K562 (cell line): ENCODE data around the gene GAB2. TPM values are rescaled to one million over a fixed set of nuclear protein-coding genes. Genes with fewer than 3 reads are reported as not detected.

Experiments used
- CHD2 ChIP-seq: IDR thresholded peaks from 2 replicates; pipeline ENCODE4 v1.6.1; 2011; ENCODE audit warnings: low read depth, low read length
- CREM ChIP-seq: IDR thresholded peaks from 2 replicates; pipeline ENCODE4 v1.6.1; 2014; ENCODE audit warnings: antibody characterized with exemption, low read depth
- DMBX1 ChIP-seq: fragments of 250-450 bp; sonication (Bioruptor Pico); IDR thresholded peaks from 2 replicates; pipeline ENCODE4 v1.8.0; 2022; ENCODE audit warnings: inconsistent platforms, mild to moderate bottlenecking, moderate library complexity, borderline replicate concordance
- ELF4 ChIP-seq: fragments of 450-650 bp; formaldehyde crosslinking; IDR thresholded peaks from 2 replicates; pipeline ENCODE4 v1.4.0; 2022; ENCODE audit warnings: missing genetic modification characterization
- KLF13 ChIP-seq: fragments of 450-650 bp; IDR thresholded peaks from 2 replicates; pipeline ENCODE4 v1.6.1; 2016; ENCODE audit warnings: missing genetic modification characterization, low read depth, mild to moderate bottlenecking, missing compliant biosample characterization, moderate library complexity, borderline replicate concordance
- MNT ChIP-seq, 2 experiments: fragments of 450-650 bp; conservative IDR thresholded peaks; 2 replicates each; pipeline ENCODE4 v1.6.1; 2017; ENCODE audit warnings: mild to moderate bottlenecking in 2 of 2, moderate library complexity in 2 of 2
- NR4A1 ChIP-seq, 2 experiments: fragments of 250-450 bp in 1 of 2; fragments of 450-650 bp in 1 of 2; sonication (Bioruptor Pico) in 1 of 2; IDR thresholded peaks; 2 replicates each; pipeline versions ENCODE4 v1.4.0 to v1.6.1; 2016 to 2020; ENCODE audit warnings: mild to moderate bottlenecking in 2 of 2, missing compliant biosample characterization in 1 of 2, missing genetic modification characterization in 1 of 2, moderate library complexity in 1 of 2
- PML ChIP-seq: IDR thresholded peaks from 2 replicates; pipeline ENCODE4 v1.6.1; 2012; ENCODE audit warnings: low read length, inconsistent platforms
- POLR2H ChIP-seq: IDR thresholded peaks from 2 replicates; pipeline ENCODE4 v1.6.1; 2016; ENCODE audit warnings: missing genetic modification characterization, low read depth, mild to moderate bottlenecking, control low read depth, missing compliant biosample characterization, moderate library complexity
- RAD21 ChIP-seq, 2 experiments: fragments of 250-450 bp in 1 of 2; fragments of 450-650 bp in 1 of 2; sonication (Bioruptor Pico) in 1 of 2; formaldehyde crosslinking in 1 of 2; IDR thresholded peaks in 1 of 2; conservative IDR thresholded peaks in 1 of 2; 2 replicates each; pipeline versions ENCODE4 v1.4.0 to v1.8.0; 2020 to 2022; ENCODE audit warnings: mild to moderate bottlenecking in 2 of 2, moderate library complexity in 1 of 2
- SFPQ ChIP-seq: fragments of 200-400 bp; formaldehyde crosslinking; IDR thresholded peaks from 2 replicates; pipeline ENCODE4 v1.6.1; 2017; ENCODE audit warnings: mild to moderate bottlenecking, low read depth, low read length, moderate library complexity
- TRIM28 ChIP-seq: fragments of 450-650 bp; IDR thresholded peaks from 2 replicates; pipeline ENCODE4 v1.6.1; 2017
- XRCC4 ChIP-seq: IDR thresholded peaks from one replicate; pipeline ENCODE4 v1.6.1; 2011; ENCODE audit not compliant: insufficient read depth, insufficient read length; ENCODE audit errors: extremely low read depth
- ZFPM2 ChIP-seq: fragments of 250-450 bp; sonication (Bioruptor Pico); IDR thresholded peaks from 2 replicates; pipeline ENCODE4 v1.5.1; 2022; ENCODE audit warnings: mild to moderate bottlenecking
- ZKSCAN1 ChIP-seq: fragments of 150-350 bp; IDR thresholded peaks from 2 replicates; pipeline ENCODE4 v1.6.1; 2016; ENCODE audit warnings: low read depth, low read length
- ZNF197 ChIP-seq: fragments of 200-800 bp; sonication (Bioruptor generic); IDR thresholded peaks from 2 replicates; pipeline ENCODE4 v1.6.1; 2016; ENCODE audit warnings: low read depth, missing genetic modification characterization, missing compliant biosample characterization
- ZNF583 ChIP-seq: fragments of 250-450 bp; sonication (Bioruptor Pico); IDR thresholded peaks from 2 replicates; pipeline ENCODE4 v1.4.0; 2020
- polyA plus RNA-seq, 8 experiments: library from polyadenylated mRNA; depleted of rRNA in 4 of 8; stranded (reverse) in 5 of 8; unstranded in 3 of 8; fragments of >200 nt; fragmentation: Nextera tagmentation in 2 of 8; fragmentation: Illumina TruSeq in 1 of 8; extraction: Ambion mirVana in 2 of 8; extraction: Trizol in 1 of 8; gene quantifications; 2 replicates each; pipeline versions ENCODE4 v1.2.1 to v1.2.3, GENCODE V29; 2011 to 2014; ENCODE audit warnings: inconsistent platforms in 1 of 8, missing spikeins in 1 of 8
- total RNA-seq, 7 experiments: library from RNA; depleted of rRNA in 6 of 7; stranded (reverse); fragments of >200 nt in 6 of 7; fragmentation: Illumina TruSeq in 2 of 7; extraction: Trizol in 2 of 7; gene quantifications; 2 replicates each; pipeline versions ENCODE4 v1.2.1 to v1.2.3, GENCODE V29; 2011 to 2021; ENCODE audit warnings: low replicate concordance in 1 of 7
- TF ChIP-seq, protein P1 (sequence below), 2 experiments: fragments of 250-450 bp in 1 of 2; fragments of 450-650 bp in 1 of 2; sonication (Bioruptor Pico) in 1 of 2; IDR thresholded peaks; 2 replicates each; pipeline versions ENCODE4 v1.6.1 to v1.8.0; 2016 to 2021; ENCODE audit warnings: mild to moderate bottlenecking in 2 of 2, moderate library complexity in 2 of 2, missing compliant biosample characterization in 1 of 2, missing genetic modification characterization in 1 of 2

GAB2 gene
- total and polyA plus RNA-seq, 9 of the 15 experiments (the other 6 are each of a cell fraction or from before 2014, with no cell fraction given): 2.3 to 35.2 (median 16.1) TPM

GRCh38 chr11:78417888-78418583 is 416 bp upstream of the GAB2 start (continued):
- peak; percentile 90 for TF ChIP-seq ZNF197 (CRISPR knock-in tag)
- TF ChIP-seq POLR2H (tag): 0 out of 2 replicates have a peak, but pooled peaks have one; percentile 35
- peak; percentile 56 for TF ChIP-seq ZNF583 (CRISPR knock-in tag)
- no peak for TF ChIP-seq ELF4 (CRISPR knock-in tag)
- TF ChIP-seq ZFPM2 (CRISPR knock-in tag): no peak
- TF ChIP-seq, protein P1, sequence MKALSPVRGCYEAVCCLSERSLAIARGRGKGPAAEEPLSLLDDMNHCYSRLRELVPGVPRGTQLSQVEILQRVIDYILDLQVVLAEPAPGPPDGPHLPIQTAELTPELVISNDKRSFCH (CRISPR knock-in tag; IDR thresholded peaks at IDR 0.05): no peak
- TF ChIP-seq, protein P1 (tag; IDR thresholded peaks at IDR 0.05): peak; percentile 56; the same call in 1 of the 2 replicates
- peak; percentile 19; the same call in 1 of the 2 replicates for TF ChIP-seq CREM
- TF ChIP-seq CHD2: no peak
- TF ChIP-seq RAD21 (CRISPR knock-in tag; conservative IDR thresholded peaks at IDR 0.05 in 1 of 2, IDR thresholded peaks at IDR 0.05 in 1 of 2): peak; percentile 13 to 16; a peak in 2 of 4 replicates
- TF ChIP-seq TRIM28: no peak
- TF ChIP-seq XRCC4: no peak
- TF ChIP-seq KLF13 (tag): peak; percentile 56; the same call in 1 of the 2 replicates
- no peak for TF ChIP-seq SFPQ
- TF ChIP-seq PML: peak; percentile 58; the same call in 1 of the 2 replicates
- TF ChIP-seq DMBX1 (CRISPR knock-in tag): peak; percentile 93
- TF ChIP-seq NR4A1 (CRISPR knock-in tag; IDR thresholded peaks at IDR 0.05): no peak
- peak; percentile 86 for TF ChIP-seq NR4A1 (tag; IDR thresholded peaks at IDR 0.05)
- TF ChIP-seq ZKSCAN1: peak; percentile 99
- peak; percentile 17 to 53; a peak in 2 of 4 replicates for TF ChIP-seq MNT (conservative IDR thresholded peaks at IDR 0.05)
